EL (cell line): ENCODE measurements around the gene FILIP1L.

Experiments
- DNase-seq: peaks from one replicate; pipeline ENCODE4 v3.0.0-alpha.2; 2016

Gene FILIP1L

GRCh38 chr3:100124201-100124761, 10.0 kb upstream of the FILIP1L start:
- no peak for DNase-seq

GRCh38 chr3:100123112-100123511, 8.8 kb upstream of the FILIP1L start:
- no peak for DNase-seq

DNA sequence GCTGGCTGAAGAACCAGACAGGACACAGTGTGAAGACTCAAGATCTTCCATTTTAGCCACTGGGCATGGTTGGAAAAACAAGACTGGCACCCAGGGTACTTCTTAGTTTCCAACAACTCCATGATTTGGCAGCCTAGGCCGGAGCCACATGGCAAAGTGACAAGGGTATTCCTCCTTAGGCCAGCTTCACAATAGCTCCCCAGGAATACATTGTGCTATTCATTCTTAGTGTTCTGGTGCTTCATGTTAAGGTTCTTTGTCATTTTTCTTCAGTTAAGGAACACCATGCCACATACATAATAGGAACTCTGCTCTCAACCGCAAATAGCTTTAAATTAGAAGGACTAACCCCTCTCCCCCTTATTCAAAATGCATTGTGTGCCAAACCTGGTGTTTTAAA, 8.0 kb upstream of the FILIP1L start:
- DNase-seq: no peak

DNA sequence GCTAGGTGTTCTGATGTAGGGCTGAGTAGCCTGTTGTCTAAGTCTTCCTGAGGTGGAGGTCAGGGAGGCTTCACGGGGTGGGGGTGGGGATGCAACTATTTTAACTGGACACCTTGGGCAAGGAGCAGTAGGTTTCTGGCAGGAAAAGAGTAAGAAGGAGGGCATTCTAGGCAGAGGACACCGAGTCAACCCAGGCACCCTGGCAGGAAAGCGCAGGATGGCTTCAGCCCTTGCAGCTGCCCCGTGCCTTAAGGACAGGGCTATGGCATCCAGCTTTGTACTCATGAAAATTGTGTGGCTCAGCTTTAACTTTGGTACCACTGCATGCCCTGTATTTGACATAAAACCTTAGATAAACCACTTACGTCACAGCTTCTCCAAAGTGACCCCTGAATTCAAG, 6.4 kb upstream of the FILIP1L start:
- DNase-seq: no peak

GRCh38 chr3:100120012-100120411, 5.7 kb upstream of the FILIP1L start:
- no peak for DNase-seq

DNA sequence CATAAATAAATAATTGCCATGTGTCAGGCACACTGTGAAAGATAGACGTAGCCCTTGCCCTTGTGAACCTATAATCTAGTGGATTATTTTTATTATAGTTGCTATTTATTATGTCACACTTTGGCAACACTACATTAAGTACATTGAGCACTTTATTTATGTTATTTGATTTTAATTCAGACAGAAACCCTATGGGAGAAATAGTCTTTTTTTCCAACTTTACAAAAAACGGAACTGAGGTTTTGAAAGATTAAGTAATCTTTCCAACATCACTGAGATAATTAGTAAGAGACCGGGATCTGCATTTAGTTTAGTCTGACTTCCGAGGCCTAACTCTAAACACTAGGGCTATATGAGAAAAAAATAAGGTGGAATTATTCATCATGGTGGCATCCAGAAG, 2.8 kb upstream of the FILIP1L start:
- no peak for DNase-seq

DNA sequence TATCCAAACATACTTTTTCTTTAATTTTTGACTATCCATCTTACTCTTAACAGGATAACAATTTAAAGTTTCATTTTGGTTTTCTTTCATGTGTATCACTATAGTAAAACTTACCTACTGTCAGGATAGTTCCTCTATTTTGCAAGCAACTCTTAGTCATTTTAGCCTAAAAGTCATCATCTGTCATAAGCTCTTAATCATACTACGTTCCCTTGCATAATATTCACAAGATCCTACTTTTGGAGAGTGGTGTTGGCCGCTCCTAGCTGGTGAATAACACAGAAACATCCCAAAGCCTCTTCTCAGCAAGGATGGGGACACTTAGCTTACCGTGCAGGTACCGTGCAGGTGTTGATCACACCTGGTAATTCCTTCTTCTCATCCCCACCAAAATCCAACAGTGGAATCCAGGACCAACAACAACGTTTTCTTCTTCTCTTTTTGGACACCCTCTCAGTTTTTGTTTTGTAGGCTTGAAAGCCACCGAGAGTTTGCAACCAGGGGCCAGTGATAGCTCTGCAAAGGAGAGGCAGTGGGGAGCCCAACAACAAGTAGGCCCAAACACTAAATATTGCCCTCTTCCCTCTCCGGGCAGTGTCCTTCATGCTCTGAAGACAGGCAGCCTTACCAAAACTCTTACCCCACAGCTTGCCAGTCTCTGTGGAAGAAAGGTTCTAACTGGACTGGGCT, 433 bp downstream of the FILIP1L start:
- no peak for DNase-seq

DNA sequence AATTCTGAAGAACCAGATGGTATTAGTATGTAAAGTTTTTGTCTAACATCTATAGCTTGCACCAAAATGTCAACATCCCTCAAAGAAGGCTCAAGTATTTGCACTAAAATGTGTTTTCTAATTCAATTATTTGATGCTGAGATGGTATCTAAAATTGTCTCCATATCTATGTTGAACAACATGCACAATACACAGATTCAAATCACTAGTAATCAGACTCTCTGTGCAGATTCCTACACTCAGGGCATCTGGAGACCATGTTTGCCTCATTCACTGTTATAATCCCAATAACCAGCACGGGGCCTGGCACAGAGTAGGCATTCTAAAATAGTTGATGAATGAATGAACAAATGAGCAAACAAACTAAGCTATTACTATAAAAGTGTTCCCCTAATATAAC, 2.6 kb downstream of the FILIP1L start:
- DNase-seq: no peak

DNA sequence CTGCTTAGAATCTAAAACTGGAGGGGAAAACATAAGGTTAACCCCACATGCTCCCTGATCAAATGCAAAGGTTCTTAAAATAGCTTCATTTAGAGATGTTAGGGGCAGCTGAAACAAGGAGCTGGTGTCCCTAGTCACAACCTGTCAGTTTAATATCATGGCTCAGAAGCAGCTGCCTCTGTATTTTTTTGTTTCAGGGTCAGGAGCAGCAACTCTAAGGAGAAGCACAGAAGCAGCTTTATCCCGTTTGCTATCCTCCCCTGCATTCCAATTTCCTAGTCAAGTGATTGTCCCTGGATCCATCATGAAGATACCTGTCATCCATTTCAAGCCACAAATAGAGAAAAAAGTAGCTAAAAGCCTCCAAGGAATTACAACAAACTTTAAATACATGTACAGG, 4.1 kb downstream of the FILIP1L start:
- DNase-seq: no peak

GRCh38 chr3:100108464-100109079, 5.7 kb downstream of the FILIP1L start:
- no peak for DNase-seq

DNA sequence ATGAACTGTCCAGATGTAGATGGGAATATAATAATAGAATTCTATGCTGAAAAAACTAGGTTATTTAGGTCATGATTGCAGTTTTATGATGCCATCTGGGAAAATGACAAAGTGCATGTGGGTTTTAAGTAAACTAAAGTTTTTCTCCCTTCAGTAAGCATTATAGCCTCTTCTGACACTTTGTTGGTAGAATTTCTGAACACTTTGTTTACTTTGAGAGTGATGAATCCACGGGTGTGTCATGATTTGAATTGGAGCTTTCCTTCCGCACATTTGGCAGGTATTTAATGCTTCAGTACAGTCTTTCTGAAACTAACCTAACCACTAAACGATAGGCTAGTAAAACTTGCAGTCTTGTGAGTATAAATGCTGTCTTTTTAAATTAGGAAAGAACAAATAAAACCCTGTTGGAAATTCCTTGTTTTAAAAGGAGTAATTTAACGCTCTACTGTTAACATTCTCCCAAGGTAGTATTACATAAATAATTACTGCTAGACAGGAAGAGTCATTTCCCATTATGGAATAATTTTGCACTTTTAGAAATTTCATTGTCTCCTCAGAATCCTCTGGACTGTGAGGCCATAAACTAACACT, 7.0 kb downstream of the FILIP1L start:
- no peak for DNase-seq

GRCh38 chr3:100106531-100107141, 7.7 kb downstream of the FILIP1L start:
- DNase-seq: peak; percentile 61

DNA sequence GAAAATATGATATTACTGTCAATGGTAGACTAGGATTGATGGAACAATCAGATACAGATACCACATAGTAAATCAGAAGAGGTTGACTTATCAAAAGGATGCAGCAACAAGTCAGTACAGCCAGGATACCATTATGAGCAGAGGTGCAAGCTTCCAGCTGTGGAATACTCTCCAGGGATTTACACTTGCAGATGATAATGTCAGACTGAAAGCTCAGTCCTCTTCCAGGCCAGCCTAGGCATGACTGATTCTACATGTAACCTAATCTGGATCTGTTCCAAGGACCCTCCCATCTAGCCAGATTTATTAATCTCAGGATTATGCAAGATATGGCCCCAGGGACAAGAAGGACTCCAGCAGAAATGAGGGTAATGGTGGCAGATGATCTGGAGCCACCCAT, 8.2 kb downstream of the FILIP1L start:
- peak; percentile 13 for DNase-seq

- peak; percentile 9 for DNase-seq
Observed at GRCh38 chr3:100105501-100105900, 8.8 kb downstream of the FILIP1L start.

DNA sequence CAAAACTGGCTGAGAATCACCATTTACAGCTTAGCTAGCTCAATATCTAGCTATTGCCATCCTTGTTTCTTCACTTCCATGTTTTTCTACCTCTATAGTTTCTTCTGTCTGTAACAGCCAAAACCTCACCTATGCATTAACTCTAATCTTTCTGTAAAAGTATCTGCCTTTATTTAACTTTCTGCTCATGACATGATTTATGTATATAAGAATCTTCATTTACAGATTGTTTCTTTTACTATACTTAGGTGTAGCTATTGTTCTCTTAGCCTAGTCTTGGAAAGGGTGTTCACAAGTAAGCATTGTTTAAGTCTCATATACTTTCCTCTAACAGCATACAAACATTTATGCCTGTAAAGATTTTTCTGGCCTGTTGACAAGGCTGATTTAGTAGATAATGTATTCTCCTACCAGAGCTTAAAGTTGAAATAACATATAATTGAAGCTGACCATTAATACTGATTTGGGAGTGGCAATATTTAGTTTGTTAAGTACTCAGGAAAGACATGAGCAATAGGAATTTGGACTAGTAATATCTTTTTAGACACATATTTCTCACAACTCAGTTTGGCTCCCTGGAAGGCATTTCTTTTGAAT, 9.4 kb downstream of the FILIP1L start:
- no peak for DNase-seq

- DNase-seq: no peak
Observed at GRCh38 chr3:100104442-100104798, 9.9 kb downstream of the FILIP1L start.

DNA sequence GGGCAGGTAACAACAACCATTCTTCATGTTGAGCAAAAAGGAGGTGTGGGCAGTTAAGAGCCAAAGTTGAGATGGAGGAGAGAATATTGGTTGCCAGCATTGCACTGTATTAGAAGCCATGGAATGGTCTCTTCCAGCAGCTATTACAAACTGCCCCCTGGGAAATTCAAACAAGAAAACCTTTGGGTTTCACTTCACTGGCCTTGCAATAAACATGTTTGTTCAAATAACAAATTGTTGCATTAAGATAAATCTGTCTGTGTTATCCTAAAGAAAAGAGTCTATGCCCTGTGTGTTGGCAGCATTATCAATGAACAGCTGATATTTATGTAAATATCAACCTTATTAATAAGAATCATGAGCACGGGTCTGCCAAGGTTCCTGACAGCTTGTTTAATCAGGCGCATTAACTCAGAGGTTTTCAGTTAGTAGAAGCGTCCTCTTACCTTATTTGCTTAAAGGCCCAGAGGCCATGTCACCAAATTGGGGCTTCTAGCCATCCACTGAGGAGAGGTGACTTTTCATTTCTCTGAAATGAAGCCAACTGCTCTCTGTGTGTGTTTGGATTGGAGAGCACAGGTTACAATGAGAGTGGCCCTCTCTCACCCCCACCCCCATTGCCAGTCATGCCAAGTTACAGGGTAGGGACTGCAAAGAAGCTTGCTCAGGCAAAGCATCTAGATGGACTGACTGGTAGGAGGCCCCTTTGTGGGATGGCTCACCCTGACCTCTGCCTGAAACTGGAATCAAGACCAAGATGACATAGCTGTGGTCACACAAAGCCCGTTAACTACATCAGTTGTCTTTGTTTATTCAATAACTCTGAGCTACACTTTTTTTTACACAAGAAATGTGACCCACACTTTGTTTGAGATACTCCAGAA, 10.5 kb downstream of the FILIP1L start:
- peak; percentile 81 for DNase-seq

DNA sequence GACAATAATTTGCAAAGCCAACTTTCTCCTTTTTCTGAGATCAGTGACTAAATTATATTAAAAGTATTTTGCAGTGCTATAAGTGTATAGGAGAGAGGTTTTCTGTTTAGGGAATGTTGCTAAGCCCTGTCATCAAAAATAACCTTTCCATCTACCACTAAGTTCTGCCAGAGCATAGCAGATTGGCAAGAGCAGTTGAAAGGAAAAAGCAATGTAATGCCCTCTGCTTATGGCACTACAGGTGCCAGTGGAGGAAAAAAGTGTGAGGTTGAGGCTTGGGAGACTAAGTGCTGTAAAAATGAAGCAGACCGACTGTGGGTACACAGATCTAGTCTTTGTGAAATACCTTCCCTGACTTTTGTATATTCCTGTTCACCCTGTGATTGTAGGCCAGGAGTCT, 11.5 kb downstream of the FILIP1L start:
- DNase-seq: no peak

DNA sequence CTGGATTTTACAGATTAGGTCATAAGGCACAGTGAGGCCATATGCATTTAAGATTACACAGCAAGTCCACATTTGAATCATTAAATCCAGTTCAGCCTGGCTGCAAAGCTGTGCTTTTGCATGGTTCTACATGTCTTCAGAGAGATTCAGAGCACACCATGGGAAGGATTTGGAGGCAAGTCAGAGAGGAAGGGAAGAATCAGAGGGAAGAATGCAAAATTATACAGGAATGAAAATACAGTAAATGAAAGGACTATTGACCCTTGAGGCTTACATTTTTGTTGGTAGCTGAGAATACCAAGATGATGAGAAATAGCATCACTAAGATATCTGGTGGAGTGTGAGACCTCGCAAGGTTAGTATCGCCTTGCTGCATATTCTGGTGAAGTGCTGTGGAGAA, 13.9 kb downstream of the FILIP1L start:
- DNase-seq: peak; percentile 72

- no peak for DNase-seq
Observed at GRCh38 chr3:100099621-100100020, 14.7 kb downstream of the FILIP1L start.

DNA sequence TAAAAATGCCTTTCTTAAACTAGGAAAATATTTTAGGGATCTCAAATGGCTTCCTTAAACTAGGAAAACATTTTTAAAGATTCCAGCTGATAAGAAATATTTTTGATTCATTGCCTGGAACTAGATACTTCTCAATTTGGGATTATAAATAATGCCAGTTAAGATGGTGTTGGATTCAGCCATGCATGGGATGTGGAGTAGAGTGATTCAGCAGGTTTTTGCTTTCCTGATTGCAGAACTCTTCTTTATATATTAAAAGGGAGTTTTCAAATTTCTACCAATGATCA, 15.6 kb downstream of the FILIP1L start:
- no peak for DNase-seq

- no peak for DNase-seq
Observed at GRCh38 chr3:100097919-100098783, 16.1 kb downstream of the FILIP1L start.
